Type B pancreatic cell (in vitro differentiated cells): Measurements from ENCODE around the gene BASP1. TPM values are rescaled to one million over a fixed set of nuclear protein-coding genes. Genes with fewer than 3 reads are reported as not detected.
A peak's percentile ranks its signal among the peaks of the same experiment; 100 is the strongest.
"Not testable (repeated sequence)": the region's sequence is repeated elsewhere in the genome, so short reads cannot be mapped to it uniquely, and the experiment has no call there.

ENCODE experiments used
- DNase-seq: peaks from one replicate; pipeline ENCODE4 v3.0.0; 2021; ENCODE audit warnings: mixed read lengths; ENCODE audit not compliant: unreplicated experiment; ENCODE audit errors: extremely low spot score
- H3K27ac Mint-ChIP-seq: 2 replicates; pipeline ENCODE4 v1.8.0; 2021; ENCODE audit warnings: mild to moderate bottlenecking, mixed read lengths
- H3K27me3 Mint-ChIP-seq: 2 replicates; pipeline ENCODE4 v1.8.0; 2021; ENCODE audit warnings: mixed read lengths
- H3K36me3 Mint-ChIP-seq: 2 replicates; pipeline ENCODE4 v1.8.0; 2021; ENCODE audit warnings: mixed read lengths
- H3K4me1 Mint-ChIP-seq: one replicate; pipeline ENCODE4 v1.8.0; 2021; ENCODE audit warnings: mixed read lengths; ENCODE audit not compliant: unreplicated experiment
- H3K4me3 Mint-ChIP-seq: 2 replicates; pipeline ENCODE4 v1.8.0; 2021; ENCODE audit warnings: mild to moderate bottlenecking, mixed read lengths
- H3K9me3 Mint-ChIP-seq: 2 replicates; pipeline ENCODE4 v1.8.0; 2021; ENCODE audit warnings: mixed read lengths
- CTCF ChIP-seq: fragments of 200-600 bp; sonication (generic); conservative IDR thresholded peaks from 2 replicates; pipeline ENCODE4 v1.5.0; 2021; ENCODE audit warnings: antibody characterized with exemption, mild to moderate bottlenecking
- total RNA-seq: library from RNA; stranded (reverse); gene quantifications from 2 replicates; pipeline ENCODE4 v1.2.1, GENCODE V29; 2021; ENCODE audit warnings: low replicate concordance

Gene BASP1
- total RNA-seq, 1 donor from 2014 or later = 131 TPM

- DNase-seq = no peak
- no peaks in the 10 kb centered on the region for H3K27me3 Mint-ChIP-seq
- TF ChIP-seq CTCF = no peak
- H3K4me1 Mint-ChIP-seq = peaks cover 23% of the 10 kb centered on the region
- H3K9me3 Mint-ChIP-seq = peaks cover 7% of the 10 kb centered on the region
- H3K4me3 Mint-ChIP-seq = no peak overlapping the region
- H3K27ac Mint-ChIP-seq = no peak overlapping the region
- peaks cover 51% of the 10 kb centered on the region for H3K36me3 Mint-ChIP-seq
These were observed 31.7 kb downstream of the BASP1 start for GRCh38 chr5:17249029-17249634.

DNA sequence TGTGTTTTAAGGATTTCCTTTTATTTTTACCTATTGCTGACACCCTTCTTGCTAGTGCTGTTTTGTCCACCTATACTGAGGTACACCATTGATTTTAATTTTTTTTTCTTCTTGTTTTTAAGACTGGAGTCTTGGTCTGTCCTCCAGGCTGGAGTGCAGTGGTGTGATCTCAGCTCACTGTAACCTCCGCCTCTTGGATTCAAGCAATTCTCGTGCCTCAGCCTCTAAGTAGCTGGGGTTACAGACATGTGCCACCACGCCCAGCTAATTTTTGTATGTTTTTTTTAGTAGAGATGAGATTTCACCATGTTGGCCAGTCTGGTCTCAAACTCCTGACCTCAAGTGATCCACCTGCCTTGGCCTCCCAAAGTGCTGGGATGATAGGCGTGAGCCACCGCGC lies 32.4 kb downstream of the BASP1 start:
- H3K27ac Mint-ChIP-seq, H3K9me3 Mint-ChIP-seq, DNase-seq, H3K4me3 Mint-ChIP-seq, H3K27me3 Mint-ChIP-seq: not testable (repeated sequence)
- Mint-ChIP-seq H3K4me1 (peaks cover 20% of the 10 kb centered on the region), H3K36me3 (peaks cover 55% of the 10 kb centered on the region)

DNA sequence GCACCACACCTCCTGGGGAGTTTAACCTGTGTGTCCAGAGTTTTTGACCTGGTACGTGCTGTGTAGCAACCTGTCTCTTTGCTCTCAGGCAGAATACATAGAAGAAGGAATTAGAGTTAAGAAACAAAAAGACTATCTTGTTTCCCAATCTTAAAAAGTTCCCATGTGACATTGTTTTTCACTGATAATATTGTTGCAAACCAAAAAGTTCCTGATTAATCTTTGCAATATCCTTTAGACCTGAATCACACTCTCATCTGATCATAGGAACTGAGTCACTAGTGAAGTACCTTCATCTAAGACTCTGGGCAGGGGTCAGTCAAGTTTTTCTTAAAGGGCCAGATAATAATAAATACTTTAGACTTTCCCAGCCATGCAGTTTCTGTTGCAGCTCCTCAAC lies 35.1 kb downstream of the BASP1 start:
- Mint-ChIP-seq H3K27me3 (no peaks in the 10 kb centered on the region), H3K9me3 (peaks cover 7% of the 10 kb centered on the region), H3K27ac (peak overlapping the region; percentile 16), H3K36me3 (peaks cover 59% of the 10 kb centered on the region), H3K4me3 (no peak overlapping the region), H3K4me1 (peaks cover 25% of the 10 kb centered on the region)
- DNase-seq = no peak
- no peak for TF ChIP-seq CTCF

DNA sequence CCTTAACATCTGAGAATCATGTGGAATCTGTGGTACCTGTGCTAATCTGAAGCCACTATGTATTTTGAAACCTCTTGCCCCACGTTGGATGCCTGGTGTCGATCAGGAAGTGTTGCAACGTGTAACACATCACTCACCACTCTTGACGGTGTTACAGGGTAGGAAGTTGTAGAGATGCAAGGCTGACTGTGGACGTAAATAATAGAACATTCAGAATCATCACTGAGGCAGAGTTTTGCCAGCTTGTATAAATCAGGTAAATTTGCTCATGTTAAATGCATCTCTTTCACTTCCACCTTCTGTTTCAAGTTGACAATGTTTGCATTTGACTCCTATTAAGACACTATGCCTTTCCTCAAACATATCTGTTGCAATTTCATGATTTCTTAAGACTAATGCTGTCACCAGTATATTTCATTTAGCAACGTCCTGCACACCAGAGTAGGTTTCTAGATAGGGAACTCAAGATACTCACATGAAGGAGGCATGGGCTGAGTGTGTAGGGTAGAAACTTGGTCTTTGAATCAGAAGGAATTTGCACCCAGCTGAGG lies 38.1 kb downstream of the BASP1 start:
- Mint-ChIP-seq H3K4me3 (no peak overlapping the region), H3K4me1 (peaks cover 21% of the 10 kb centered on the region), H3K27ac (peak overlapping the region; percentile 9), H3K36me3 (peaks cover 63% of the 10 kb centered on the region), H3K9me3 (peaks cover 4% of the 10 kb centered on the region), H3K27me3 (no peaks in the 10 kb centered on the region)
- TF ChIP-seq CTCF = no peak
- DNase-seq = no peak

- peaks cover 21% of the 10 kb centered on the region for H3K4me1 Mint-ChIP-seq
- no peak for DNase-seq
- no peak overlapping the region for H3K27ac Mint-ChIP-seq
- peaks cover 60% of the 10 kb centered on the region for H3K36me3 Mint-ChIP-seq
- no peaks in the 10 kb centered on the region for H3K27me3 Mint-ChIP-seq
- H3K4me3 Mint-ChIP-seq = no peak overlapping the region
- no peak for TF ChIP-seq CTCF
- H3K9me3 Mint-ChIP-seq = peaks cover 4% of the 10 kb centered on the region
These were observed 38.7 kb downstream of the BASP1 start for GRCh38 chr5:17256171-17256570.

DNA sequence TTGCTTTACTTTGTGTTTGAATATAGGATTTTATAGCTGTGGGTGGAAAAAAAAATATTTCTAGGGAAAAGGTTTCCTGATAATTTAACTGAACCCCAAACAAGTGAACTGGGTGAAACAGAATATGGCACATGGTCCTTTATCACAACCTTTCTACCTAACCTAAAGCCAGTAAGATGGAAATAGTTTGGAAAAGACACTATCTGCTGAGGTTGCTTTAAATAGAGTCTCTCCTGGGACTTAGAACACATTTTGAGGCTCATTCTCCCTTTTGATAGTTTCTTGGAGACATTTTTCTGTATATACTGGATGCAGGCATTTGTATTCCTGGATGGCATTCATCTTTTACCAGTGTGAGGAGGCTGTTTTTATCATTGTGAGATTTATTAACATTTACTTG lies 39.4 kb downstream of the BASP1 start:
- Mint-ChIP-seq H3K27me3 (no peaks in the 10 kb centered on the region), H3K9me3 (peaks cover 4% of the 10 kb centered on the region), H3K4me3 (no peak overlapping the region), H3K4me1 (peaks cover 15% of the 10 kb centered on the region), H3K36me3 (peaks cover 56% of the 10 kb centered on the region), H3K27ac (no peak overlapping the region)
- DNase-seq = no peak
- no peak for TF ChIP-seq CTCF
